Lower leg skin (tissue), 3 donors: ENCODE data around the gene TCERG1L.

ENCODE experiments used
- POLR2A ChIP-seq, 2 donors: fragments of 450-650 bp; IDR thresholded peaks; one replicate each; pipeline ENCODE4 v1.6.1; 2016 to 2017; ENCODE audit warnings: antibody characterized with exemption in 2 of 2, mild to moderate bottlenecking in 1 of 2, moderate library complexity in 1 of 2
- TF ChIP-seq, protein P1 (sequence below), 3 donors: fragments of 450-650 bp; IDR thresholded peaks; one replicate each; pipeline ENCODE4 v1.5.1; 2016; ENCODE audit warnings: antibody characterized with exemption in 3 of 3, mild to moderate bottlenecking in 3 of 3, moderate library complexity in 2 of 3

DNA sequence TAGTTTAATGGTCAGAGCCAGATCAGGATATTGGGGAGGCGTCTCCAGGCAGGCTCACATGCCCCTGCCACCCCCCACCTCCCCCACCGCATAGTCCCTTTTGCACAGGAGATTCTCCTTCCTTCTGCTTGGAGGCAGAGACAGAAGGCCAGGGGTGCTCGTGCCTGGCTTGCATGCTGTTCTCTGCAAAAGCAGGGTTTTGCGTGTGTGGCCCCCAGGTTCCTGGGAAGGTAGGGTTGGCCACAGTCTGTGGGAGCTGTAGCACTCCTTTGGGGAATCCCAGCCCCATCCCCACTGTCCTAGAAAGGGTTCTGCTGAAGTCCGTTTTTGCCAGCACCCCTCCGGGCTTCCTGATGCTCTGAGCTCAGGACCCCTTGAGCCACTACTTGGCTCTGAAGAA is 1.9 kb upstream of the TCERG1L start:
- TF ChIP-seq, protein P1, sequence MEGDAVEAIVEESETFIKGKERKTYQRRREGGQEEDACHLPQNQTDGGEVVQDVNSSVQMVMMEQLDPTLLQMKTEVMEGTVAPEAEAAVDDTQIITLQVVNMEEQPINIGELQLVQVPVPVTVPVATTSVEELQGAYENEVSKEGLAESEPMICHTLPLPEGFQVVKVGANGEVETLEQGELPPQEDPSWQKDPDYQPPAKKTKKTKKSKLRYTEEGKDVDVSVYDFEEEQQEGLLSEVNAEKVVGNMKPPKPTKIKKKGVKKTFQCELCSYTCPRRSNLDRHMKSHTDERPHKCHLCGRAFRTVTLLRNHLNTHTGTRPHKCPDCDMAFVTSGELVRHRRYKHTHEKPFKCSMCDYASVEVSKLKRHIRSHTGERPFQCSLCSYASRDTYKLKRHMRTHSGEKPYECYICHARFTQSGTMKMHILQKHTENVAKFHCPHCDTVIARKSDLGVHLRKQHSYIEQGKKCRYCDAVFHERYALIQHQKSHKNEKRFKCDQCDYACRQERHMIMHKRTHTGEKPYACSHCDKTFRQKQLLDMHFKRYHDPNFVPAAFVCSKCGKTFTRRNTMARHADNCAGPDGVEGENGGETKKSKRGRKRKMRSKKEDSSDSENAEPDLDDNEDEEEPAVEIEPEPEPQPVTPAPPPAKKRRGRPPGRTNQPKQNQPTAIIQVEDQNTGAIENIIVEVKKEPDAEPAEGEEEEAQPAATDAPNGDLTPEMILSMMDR (IDR thresholded peaks at IDR 0.05) = no peak
- no peak for TF ChIP-seq POLR2A (IDR thresholded peaks at IDR 0.05)
